Myocyte (in vitro differentiated cells): Measurements from ENCODE around the gene IFI27L1. TPM values are rescaled to one million over a fixed set of nuclear protein-coding genes. Genes with fewer than 3 reads are reported as not detected.

Experiments used
- DNase-seq: peaks from one replicate; pipeline ENCODE4 v3.0.0-alpha.2; 2012; ENCODE audit warnings: low read depth
- total RNA-seq: library from RNA; depleted of rRNA; stranded (reverse); fragments of >200 nt; gene quantifications from 2 replicates; pipeline ENCODE4 v1.2.3, GENCODE V29; 2014

The IFI27L1 gene
- total RNA-seq, 1 donor from 2014 or later = 5.6 TPM

GRCh38 chr14:94129758-94130414, 48.8 kb downstream of the IFI27L1 start:
- DNase-seq = peak; percentile 70

DNA sequence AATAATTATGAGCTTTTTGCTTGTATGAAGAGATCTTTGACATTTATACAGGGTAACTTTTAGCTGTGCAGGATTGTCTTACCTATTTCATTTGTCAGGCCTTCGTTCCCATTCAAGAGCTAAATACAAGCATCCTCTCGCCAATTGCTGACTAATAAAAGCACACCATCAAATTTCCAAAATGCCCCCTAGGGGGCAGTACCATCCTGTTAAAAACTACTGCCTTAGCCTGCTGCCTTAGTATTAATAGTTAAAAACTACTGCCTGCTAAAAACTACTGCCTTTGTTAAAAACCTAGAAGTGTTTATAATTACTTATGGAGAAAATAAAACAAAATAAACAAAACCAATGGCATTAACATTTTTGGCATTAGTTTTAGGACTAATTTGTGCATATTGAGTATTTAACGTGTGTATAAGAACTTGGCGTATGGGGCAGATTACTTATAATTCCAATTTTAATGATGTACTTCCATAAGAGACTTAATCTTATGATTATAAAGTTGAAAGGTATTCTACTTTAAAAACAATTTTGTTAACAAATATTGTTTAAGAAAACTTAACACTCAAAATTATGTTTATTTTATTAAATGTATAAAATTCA, 51.3 kb downstream of the IFI27L1 start:
- DNase-seq = peak; percentile 83

DNA sequence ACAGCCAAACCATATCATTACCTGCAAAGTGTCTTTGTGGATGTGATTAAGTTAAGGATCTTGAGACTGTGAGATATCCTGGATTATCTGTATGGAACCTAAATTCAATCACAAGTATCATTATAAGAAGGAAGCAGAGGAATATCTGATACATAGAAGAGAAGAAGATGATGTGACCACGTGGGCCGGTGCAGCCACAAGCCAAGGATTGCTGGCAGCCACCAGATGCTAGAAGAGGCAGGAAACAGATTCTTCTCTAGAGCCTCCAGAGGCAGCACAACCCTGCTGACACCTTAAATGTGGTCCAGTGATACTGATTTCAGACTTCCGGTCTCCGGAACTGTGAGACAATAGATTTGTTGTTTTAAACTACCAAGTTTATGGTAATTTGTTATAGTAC, 54.4 kb downstream of the IFI27L1 start:
- DNase-seq = no peak

DNA sequence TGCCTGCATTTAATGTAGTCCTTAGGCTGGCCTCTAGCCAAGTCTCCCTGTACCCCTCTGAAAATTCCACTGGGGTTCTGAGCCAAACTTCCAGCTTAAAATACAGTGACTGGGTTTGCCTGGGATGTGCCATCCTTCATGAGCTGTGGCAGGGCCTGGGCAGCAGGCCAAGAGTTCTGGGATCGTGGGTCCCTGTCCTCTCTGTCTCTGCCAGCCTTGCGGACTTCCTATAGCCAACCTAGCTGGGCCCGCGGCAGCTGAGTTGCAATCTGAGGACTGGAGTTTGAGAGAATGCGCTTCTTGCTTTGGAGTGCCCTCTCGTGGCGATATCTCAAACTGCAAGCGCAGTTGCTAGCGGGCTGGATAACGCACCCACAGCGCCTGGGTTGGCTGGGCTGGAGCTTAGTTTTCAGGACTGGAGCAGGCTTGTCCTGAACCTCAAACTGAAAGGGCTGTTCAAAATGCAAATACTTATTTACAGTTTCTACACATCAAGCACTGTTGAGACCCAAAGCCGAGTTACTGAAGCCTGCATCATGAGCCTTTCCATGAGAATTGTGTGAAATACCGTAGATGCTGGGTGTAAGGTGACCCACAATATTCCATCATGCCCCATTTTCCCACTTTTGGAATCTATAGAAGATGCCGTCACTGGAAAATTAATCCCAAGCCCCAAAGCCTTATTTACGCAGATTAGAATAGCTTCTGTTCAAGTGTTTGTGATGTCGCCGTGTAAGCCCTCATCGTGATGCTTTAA, 55.6 kb downstream of the IFI27L1 start:
- peak; percentile 82 for DNase-seq

DNA sequence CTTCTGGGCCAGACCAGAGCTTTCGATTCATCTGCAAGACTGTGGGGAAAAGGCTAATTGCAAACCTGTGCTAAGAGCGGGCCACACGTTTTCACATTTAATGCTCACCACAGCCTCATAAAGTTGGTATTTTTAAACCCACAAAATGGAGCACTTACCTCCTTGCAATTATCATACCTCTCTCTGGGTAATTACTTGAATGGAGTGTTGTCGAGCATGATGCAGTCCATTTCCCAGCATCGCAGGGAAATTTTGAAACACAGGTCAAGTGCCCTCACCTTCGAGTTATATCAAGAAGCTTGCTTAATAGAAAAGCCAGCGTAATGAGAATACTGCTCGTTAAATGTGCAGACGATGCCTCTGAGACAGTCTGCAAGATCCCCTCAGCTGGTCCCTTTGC, 57.1 kb downstream of the IFI27L1 start:
- DNase-seq = no peak

GRCh38 chr14:94139006-94139405, 57.9 kb downstream of the IFI27L1 start:
- DNase-seq = no peak

- DNase-seq = no peak
Observed at GRCh38 chr14:94139421-94139820, 58.3 kb downstream of the IFI27L1 start.

GRCh38 chr14:94142247-94142646, 61.1 kb downstream of the IFI27L1 start:
- no peak for DNase-seq

DNA sequence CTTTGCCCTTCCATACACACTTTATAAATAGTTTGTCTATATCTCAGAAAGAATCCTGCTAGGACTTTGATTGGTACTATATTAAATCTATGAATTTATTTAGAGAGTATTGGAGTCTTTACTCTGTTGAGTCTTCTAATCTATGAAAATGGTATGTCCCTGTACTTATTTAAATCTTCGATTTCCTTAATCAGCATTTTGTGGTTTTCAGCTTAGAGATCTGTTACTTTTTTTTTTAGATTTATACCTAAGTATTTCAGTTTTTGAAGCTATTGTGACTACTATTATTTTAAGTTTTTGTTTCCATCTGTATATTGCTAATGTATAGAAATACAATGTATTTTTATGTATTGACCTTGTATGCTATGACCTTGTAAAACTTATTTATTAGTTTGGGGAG, 61.7 kb downstream of the IFI27L1 start:
- DNase-seq = no peak

DNA sequence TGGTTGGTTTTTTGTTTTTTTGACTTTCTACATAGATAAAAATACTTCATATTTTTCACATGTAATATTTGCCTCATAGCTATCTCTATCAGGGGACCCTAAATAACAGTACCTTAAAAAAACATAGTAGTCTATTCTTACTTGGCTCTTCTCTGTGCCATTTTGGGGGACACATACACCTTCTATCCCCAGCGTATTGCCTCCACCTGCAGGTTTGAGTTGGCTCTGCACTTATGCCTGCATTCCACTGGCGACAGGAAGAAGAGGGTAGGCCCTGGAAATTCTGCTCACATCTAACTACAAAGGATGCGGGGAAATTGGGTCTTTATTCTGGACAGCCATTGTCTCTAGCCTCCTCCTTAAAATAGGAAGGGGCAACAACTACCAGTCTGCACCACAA, 62.1 kb downstream of the IFI27L1 start:
- DNase-seq = no peak

DNA sequence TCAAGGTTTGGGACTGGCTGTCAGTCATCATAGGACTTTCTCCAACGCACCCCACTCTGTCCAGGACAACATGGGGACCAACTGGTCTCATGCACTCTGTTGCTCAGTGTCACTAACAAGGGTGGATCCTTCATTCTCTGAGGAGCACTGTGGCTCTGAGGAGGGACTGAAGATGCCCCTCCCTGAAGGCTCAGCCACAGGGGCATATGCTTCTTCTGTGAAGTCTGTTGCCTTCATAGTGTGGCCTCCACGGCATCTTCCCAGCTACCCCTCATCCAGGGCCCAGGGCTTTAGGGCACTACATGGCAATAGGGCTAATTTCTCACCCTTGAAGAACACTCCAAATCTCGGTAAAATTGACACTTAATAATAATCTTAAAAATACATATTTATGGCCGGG, 62.6 kb downstream of the IFI27L1 start:
- DNase-seq = no peak

GRCh38 chr14:94144765-94145164, 63.7 kb downstream of the IFI27L1 start:
- no peak for DNase-seq

DNA sequence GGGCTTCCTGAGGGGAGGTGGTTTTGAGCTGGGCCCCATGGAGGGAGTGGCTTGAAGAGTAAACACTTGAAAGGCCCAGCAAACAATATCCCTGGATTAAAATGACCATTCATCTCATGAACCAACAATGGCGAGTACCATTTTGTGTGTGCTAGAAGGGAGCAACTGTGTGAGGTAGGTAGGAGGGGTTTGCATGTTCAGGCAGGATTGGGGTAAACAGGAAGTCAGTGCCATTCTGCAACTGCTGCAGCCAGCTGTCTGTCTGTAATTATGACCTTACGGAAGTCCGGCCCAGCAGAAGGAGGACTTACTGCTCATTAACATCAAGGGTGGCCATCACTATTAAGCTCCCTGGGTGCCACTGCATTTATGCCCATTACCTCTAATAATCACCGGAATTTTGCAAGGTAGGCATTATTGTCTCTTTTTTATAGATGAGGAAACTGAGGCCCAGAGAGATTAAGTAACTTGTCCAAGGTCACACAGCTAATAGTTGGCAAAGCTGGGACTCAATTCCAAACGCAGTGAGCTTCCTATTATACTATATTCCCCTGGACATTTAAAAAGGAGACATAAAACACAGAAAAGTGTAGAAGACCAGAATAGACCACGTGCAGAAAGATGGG, 64.9 kb downstream of the IFI27L1 start:
- no peak for DNase-seq

Other genes starting within 250 kb of the IFI27L1 start
- not detected in 2 replicates for gene FAM181A, start 154.0 kb upstream of the IFI27L1 start, total RNA-seq
- gene ASB2, start 104.7 kb upstream of the IFI27L1 start, total RNA-seq = 0.73 and 8.9 TPM in 2 replicates
- gene CCDC197, start 84.0 kb upstream of the IFI27L1 start, total RNA-seq = not detected in 2 replicates
- 0.48 and 1.1 TPM in 2 replicates for gene OTUB2, start 55.0 kb upstream of the IFI27L1 start, total RNA-seq
- gene DDX24, start 108 bp upstream of the IFI27L1 start, total RNA-seq = 156 and 161 TPM in 2 replicates
- gene IFI27, start 29.4 kb downstream of the IFI27L1 start, total RNA-seq = 2.5 and 5.8 TPM in 2 replicates
- 34.8 and 42.6 TPM in 2 replicates for gene IFI27L2, start 48.3 kb downstream of the IFI27L1 start, total RNA-seq
- 0.75 and 1.2 TPM in 2 replicates for gene PPP4R4, start 93.0 kb downstream of the IFI27L1 start, total RNA-seq
- not detected in 2 replicates for gene SERPINA10, start 212.0 kb downstream of the IFI27L1 start, total RNA-seq
- gene SERPINA6, start 242.0 kb downstream of the IFI27L1 start, total RNA-seq = not detected in 2 replicates